GM12801 (cell line): Measurements from ENCODE around the gene NEXMIF.

ENCODE experiments used
- CTCF ChIP-seq: IDR thresholded peaks from one replicate; pipeline ENCODE4 v1.5.1; 2011; ENCODE audit warnings: control low read depth; ENCODE audit not compliant: insufficient read length; ENCODE audit errors: extremely low read depth

Gene NEXMIF

GRCh38 chrX:74911494-74911893 lies 13.8 kb downstream of the NEXMIF start:
- no peak for TF ChIP-seq CTCF

DNA sequence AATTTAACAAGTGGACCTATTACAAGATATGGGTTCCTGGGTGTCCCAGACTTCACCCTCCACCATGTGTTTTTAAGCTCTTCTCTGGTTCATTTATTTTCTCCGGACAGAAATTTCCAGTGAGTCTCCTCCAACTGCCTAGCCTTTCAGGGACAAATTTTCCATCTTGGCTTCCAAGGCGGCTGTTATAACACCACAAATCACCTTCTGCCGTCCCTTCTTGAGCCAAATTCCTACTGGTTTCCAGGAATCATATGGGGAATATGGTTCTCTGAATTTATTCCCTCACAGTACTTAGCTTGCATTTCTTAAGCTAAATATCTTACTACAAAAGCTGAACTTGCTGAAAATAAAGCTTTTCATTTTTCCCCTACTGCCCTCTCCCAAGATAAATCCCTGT lies 18.8 kb downstream of the NEXMIF start:
- no peak for TF ChIP-seq CTCF

- no peak for TF ChIP-seq CTCF
Measured at GRCh38 chrX:74902806-74903205, 22.4 kb downstream of the NEXMIF start.

DNA sequence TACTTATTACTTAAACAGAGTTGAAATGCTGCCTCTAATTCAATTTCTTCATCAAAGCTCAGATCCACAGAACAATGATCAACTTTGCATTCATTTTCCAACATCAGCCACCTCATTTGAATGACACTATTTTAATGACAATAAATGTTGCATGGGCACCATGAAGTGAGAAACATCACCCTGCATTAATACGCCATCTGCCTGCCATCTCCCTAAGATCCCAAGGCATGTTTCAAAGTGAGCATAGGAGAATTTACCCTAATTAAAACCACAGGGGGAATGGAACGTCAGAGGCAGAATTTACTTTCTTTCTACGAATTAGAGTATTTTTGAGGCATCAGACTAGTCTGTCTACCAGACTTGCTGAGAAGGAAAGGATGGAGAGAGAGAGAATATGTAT lies 32.7 kb downstream of the NEXMIF start:
- no peak for TF ChIP-seq CTCF

- TF ChIP-seq CTCF, result no peak
Measured at GRCh38 chrX:74890676-74891430, 34.4 kb downstream of the NEXMIF start.

DNA sequence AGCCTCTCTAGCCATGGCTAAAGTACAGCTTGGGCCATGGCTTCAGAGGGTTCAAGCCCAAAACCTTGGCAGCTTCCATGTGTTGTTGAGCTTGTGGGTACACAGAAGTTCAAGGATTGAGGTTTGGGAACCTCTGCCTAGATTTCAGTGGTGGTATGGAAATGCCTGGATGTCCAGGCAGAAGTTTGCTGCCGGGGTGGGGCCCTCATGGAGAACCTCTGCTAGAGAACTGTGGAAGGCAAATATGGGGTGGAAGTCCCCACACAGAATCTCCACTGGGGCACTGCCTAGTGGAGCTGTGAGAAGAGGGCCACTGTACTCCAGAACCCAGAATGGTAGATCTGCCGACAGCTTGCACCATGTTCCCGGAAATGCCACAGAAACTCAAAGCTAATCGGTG lies 59.5 kb downstream of the NEXMIF start:
- no peak for TF ChIP-seq CTCF

GRCh38 chrX:74853255-74853654 lies 72.0 kb downstream of the NEXMIF start:
- TF ChIP-seq CTCF, result no peak
